Parathyroid adenoma (tissue), 2 donors: Measurements from ENCODE around the gene UBE2QL1.

Experiments
- H2AFZ ChIP-seq: fragments of 300-600 bp; sonication (generic); one replicate; pipeline ENCODE4 v1.7.0; 2017; ENCODE audit warnings: antibody characterized with exemption, mild to moderate bottlenecking
- H3K27ac ChIP-seq: fragments of 300-600 bp; sonication (generic); one replicate; pipeline ENCODE4 v1.7.0; 2017
- H3K27me3 ChIP-seq: fragments of 300-600 bp; sonication (generic); one replicate; pipeline ENCODE4 v1.7.0; 2017; ENCODE audit warnings: low read length; ENCODE audit not compliant: control insufficient read depth, insufficient read depth
- H3K36me3 ChIP-seq: fragments of 300-600 bp; sonication (generic); one replicate; pipeline ENCODE4 v1.7.0; 2017; ENCODE audit warnings: low read length; ENCODE audit not compliant: control insufficient read depth, insufficient read depth
- H3K4me1 ChIP-seq: fragments of 300-600 bp; sonication (generic); one replicate; pipeline ENCODE4 v1.7.0; 2017; ENCODE audit warnings: control low read depth
- H3K4me2 ChIP-seq: fragments of 300-600 bp; sonication (generic); one replicate; pipeline ENCODE4 v1.7.0; 2017; ENCODE audit warnings: low read length
- H3K4me3 ChIP-seq: fragments of 300-600 bp; sonication (generic); one replicate; pipeline ENCODE4 v1.7.0; 2017; ENCODE audit warnings: low read depth, low read length
- H3K79me2 ChIP-seq: fragments of 300-600 bp; sonication (generic); one replicate; pipeline ENCODE4 v1.7.0; 2017; ENCODE audit warnings: control low read depth
- H3K9ac ChIP-seq: fragments of 300-600 bp; sonication (generic); one replicate; pipeline ENCODE4 v1.7.0; 2017; ENCODE audit warnings: mild to moderate bottlenecking
- H3K9me3 ChIP-seq: fragments of 300-600 bp; sonication (generic); one replicate; pipeline ENCODE4 v1.7.0; 2017; ENCODE audit warnings: low read length; ENCODE audit not compliant: control insufficient read depth
- TF ChIP-seq, protein P1 (sequence below): fragments of 300-600 bp; sonication (generic); IDR thresholded peaks from one replicate; pipeline ENCODE4 v1.7.0; 2017; ENCODE audit warnings: antibody characterized with exemption, mild to moderate bottlenecking
- donor health status: primary hyperparathyroidism.

UBE2QL1 gene

DNA sequence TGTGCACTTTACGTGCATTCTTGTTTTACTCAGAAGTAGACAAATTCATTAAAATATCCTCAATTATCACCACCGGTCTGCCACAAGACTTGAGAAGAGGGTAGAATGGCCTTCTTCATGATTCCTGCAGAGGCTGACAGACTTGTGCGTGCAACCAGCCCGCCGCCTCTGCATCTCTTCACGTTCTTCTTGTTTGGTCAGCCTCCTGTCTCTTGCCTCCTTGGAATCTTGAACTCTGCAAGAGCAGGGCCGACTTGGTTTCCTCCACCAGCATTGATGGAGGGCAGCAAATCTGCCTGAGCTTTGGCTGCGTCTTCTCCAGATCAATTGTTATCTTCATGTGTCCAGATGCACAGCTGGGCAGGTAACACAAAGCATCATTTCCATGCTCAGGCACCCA, 20.2 kb downstream of the UBE2QL1 start:
- no peak overlapping the region for H3K9ac ChIP-seq
- H3K4me2 ChIP-seq, result no peak overlapping the region
- H3K4me1 ChIP-seq, result no peaks in the 10 kb centered on the region
- H3K27ac ChIP-seq, result no peak overlapping the region
- H3K79me2 ChIP-seq, result no peaks in the 10 kb centered on the region
- TF ChIP-seq, protein P1, sequence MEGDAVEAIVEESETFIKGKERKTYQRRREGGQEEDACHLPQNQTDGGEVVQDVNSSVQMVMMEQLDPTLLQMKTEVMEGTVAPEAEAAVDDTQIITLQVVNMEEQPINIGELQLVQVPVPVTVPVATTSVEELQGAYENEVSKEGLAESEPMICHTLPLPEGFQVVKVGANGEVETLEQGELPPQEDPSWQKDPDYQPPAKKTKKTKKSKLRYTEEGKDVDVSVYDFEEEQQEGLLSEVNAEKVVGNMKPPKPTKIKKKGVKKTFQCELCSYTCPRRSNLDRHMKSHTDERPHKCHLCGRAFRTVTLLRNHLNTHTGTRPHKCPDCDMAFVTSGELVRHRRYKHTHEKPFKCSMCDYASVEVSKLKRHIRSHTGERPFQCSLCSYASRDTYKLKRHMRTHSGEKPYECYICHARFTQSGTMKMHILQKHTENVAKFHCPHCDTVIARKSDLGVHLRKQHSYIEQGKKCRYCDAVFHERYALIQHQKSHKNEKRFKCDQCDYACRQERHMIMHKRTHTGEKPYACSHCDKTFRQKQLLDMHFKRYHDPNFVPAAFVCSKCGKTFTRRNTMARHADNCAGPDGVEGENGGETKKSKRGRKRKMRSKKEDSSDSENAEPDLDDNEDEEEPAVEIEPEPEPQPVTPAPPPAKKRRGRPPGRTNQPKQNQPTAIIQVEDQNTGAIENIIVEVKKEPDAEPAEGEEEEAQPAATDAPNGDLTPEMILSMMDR, result no peak
- H3K36me3 ChIP-seq, result no peaks in the 10 kb centered on the region
- peaks cover 2% of the 10 kb centered on the region for H3K27me3 ChIP-seq
- no peaks in the 10 kb centered on the region for H3K9me3 ChIP-seq
- H3K4me3 ChIP-seq, result no peak overlapping the region
- H2AFZ ChIP-seq, result no peak overlapping the region

DNA sequence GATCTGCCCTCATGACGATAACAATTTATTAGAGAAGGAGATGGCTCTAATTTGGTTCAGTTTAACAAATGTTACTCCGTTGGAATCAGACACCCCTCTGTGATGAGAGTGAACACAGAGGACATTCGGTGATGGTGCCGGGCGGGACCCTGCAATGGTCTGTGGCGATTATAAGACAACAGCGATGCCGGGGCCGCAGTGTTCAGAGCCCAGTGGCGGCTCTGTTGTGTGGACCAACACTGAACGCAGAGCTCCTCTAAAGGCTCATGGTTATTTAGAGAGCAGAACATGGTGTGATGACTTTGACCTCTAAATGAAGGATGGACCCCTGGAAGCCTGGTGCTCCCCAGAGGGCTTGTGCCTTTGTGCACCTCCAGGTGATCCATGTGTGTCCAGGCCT, 21.2 kb downstream of the UBE2QL1 start:
- no peak overlapping the region for H3K4me2 ChIP-seq
- no peak overlapping the region for H3K9ac ChIP-seq
- no peak overlapping the region for H3K27ac ChIP-seq
- no peaks in the 10 kb centered on the region for H3K9me3 ChIP-seq
- peaks cover 2% of the 10 kb centered on the region for H3K27me3 ChIP-seq
- H3K36me3 ChIP-seq, result no peaks in the 10 kb centered on the region
- H3K79me2 ChIP-seq, result no peaks in the 10 kb centered on the region
- H2AFZ ChIP-seq, result no peak overlapping the region
- no peaks in the 10 kb centered on the region for H3K4me1 ChIP-seq
- TF ChIP-seq, protein P1, result no peak
- no peak overlapping the region for H3K4me3 ChIP-seq

DNA sequence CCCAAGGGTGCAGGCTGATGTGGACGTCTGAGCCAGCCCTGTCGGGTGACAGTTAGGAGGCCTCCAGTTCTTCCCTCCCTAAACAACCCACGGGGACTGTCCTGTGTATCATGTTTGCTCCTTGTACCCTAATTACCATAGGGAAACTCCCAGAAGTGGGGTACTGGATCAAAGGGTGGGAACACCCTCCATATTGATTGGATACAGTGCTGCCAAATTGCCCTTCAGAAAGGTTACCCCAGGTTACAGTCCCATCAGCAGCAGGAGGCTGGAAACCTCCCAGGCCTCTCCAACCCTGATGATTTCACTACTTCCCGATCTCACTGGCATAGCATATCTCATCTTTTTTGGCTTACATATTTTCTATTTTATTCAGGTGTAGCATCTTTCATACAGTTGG, 22.0 kb downstream of the UBE2QL1 start:
- H3K27me3 ChIP-seq, result peaks cover 2% of the 10 kb centered on the region
- no peak overlapping the region for H2AFZ ChIP-seq
- H3K27ac ChIP-seq, result no peak overlapping the region
- H3K79me2 ChIP-seq, result no peaks in the 10 kb centered on the region
- H3K4me1 ChIP-seq, result no peaks in the 10 kb centered on the region
- no peaks in the 10 kb centered on the region for H3K9me3 ChIP-seq
- no peak overlapping the region for H3K4me3 ChIP-seq
- no peaks in the 10 kb centered on the region for H3K36me3 ChIP-seq
- no peak overlapping the region for H3K4me2 ChIP-seq
- TF ChIP-seq, protein P1, result no peak
- H3K9ac ChIP-seq, result no peak overlapping the region

DNA sequence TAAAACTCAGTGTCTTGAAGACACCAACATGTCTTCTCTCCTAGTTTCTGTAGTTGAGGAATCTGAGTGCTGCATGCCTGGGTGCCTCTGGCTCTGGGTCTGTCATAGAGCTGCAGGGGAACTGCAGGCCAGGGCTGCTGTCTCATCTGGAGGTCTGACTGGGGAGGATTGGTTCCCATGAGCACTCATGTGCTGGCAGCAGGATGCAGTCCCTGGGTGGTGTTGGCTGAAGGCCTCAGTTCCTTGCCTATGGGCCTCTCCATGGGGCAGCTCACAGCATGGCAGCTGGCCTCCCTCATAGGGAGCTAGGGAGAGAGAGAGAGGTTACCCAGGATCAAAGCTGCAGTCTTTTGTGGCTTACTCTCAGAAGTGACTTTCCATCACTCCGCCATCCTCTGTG, 22.6 kb downstream of the UBE2QL1 start:
- Histone ChIP-seq H3K4me3 (no peak overlapping the region), H3K4me1 (no peaks in the 10 kb centered on the region), H3K9ac (no peak overlapping the region), H3K27ac (no peak overlapping the region), H3K27me3 (peaks cover 2% of the 10 kb centered on the region), H3K9me3 (no peaks in the 10 kb centered on the region), H3K4me2 (no peak overlapping the region), H2AFZ (no peak overlapping the region), H3K79me2 (no peaks in the 10 kb centered on the region), H3K36me3 (no peaks in the 10 kb centered on the region)
- TF ChIP-seq, protein P1, result no peak

DNA sequence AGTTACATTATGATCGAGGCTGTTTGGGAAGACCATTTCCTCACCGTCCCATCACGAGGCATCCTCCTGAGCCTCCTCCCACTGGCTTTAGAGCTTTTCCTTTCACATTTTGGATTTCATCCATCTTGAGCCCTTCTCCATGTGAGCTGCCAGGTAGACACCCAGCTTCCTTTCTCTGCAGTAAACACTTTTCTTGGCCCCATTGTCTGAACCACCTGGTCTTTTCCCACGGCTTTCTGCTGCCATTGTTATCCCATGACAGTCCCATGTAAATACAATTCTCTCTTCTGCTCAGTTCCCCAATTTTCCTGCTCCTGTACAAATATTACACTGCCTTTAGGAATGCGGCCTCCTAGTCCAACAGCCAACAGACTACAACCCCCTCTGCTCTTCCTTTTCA, 24.1 kb downstream of the UBE2QL1 start:
- Histone ChIP-seq H3K4me2 (no peak overlapping the region), H3K79me2 (no peaks in the 10 kb centered on the region), H3K9ac (no peak overlapping the region), H3K36me3 (no peaks in the 10 kb centered on the region), H3K4me3 (no peak overlapping the region), H3K27me3 (peaks cover 2% of the 10 kb centered on the region), H3K4me1 (no peaks in the 10 kb centered on the region), H3K27ac (no peak overlapping the region), H2AFZ (no peak overlapping the region), H3K9me3 (no peaks in the 10 kb centered on the region)
- TF ChIP-seq, protein P1, result no peak
